Left renal pelvis (tissue), 4 donors: ENCODE data around the gene ITGB1. TPM values are rescaled to one million over a fixed set of nuclear protein-coding genes. Genes with fewer than 3 reads are reported as not detected.
"Not testable (repeated sequence)": the region's sequence is repeated elsewhere in the genome, so short reads cannot be mapped to it uniquely, and the experiment has no call there.

ENCODE experiments used
- DNase-seq, 4 donors: peaks; one replicate each; pipeline ENCODE4 v3.0.0-alpha.2; 2013; ENCODE audit warnings: low read depth in 4 of 4, low spot score in 3 of 4
- polyA plus RNA-seq, 4 donors: library from polyadenylated mRNA; unstranded; fragments of 120-200 nt; gene quantifications; one replicate each; pipeline ENCODE4 v1.2.1, GENCODE V29; 2013; ENCODE audit not compliant: insufficient read length in 4 of 4

ITGB1 gene
- 100 to 1,000 TPM; 479 to 767 (median 627) TPM for polyA plus RNA-seq

DNA sequence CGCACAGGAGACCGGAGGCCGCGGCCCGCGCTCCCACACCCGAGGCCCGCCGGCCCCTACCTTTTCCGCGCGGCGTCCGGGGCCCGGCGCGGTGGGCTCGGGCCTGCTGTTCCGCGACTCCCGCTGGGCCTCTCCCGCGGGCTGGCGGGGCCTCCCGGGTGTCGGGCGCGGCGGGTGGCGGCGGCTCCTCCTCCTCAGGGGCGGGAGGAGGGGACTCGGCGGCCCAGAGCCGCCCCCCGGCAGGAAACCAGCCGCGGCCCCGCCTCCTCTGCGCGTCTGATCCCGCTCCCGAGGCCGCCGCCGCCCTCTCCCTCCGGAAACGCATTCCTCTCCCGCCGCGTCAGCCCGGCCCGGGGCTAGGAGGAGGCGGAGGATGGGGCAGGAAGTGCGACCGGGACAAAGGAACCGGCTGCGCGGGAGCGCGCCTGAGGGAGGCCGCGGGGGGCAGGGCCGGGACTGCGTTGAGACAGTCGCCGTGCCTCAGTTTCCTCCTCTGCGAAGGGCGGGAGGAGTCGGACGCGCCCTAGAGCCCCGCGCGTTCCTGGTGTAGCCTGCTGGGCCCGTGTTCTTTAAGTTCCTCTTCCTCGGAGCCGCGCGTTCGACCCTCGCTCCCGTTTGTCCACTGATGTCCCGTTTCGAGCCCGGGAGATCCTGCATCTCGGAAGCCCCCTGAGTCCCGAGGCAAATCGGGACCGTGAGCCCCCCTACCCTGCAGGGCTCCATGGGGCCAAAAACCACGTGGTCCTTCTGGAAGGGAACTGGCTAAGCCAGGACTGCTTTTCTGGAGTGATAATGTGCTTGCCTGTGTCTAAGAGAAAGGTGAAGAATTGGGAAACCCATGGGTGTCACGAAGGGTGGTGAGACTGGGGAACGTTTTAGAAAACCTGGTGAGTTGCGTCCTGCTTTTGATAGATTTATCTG, at the start of gene ITGB1:
Gene ITGB1, minus strand, starts transcription at position 146 of the 921 bp plus-strand sequence. CDS start 22,672 bp downstream, outside the sequence.
- DNase-seq, result peak; percentile 90 to 93 (median 92)

DNA sequence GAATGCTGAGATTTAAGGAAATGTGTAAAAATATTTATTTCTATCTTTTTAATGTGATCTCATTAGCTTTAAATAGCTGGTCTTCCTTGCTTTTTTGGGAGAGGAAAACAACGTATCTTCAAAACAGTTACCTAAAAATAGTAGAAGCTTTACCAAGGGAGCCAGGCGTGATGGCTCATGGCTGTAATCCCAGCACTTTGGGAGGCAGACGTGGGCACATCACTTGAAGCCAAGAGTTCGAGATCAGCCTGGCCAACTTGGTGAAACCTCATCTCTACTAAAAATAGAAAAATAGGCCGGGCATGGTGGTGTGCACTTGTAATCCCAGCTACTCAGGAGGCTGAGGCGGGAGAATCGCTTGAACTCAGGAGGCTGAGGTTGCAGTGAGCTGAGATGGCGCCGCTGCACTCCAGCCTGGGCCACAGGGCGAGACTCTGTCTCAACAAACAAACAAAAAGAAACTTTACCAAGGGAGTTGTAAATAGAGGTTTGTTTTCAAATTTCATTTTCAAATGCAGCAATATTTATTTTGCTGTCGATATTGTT, 48.4 kb upstream of the ITGB1 start:
- no peak for DNase-seq

DNA sequence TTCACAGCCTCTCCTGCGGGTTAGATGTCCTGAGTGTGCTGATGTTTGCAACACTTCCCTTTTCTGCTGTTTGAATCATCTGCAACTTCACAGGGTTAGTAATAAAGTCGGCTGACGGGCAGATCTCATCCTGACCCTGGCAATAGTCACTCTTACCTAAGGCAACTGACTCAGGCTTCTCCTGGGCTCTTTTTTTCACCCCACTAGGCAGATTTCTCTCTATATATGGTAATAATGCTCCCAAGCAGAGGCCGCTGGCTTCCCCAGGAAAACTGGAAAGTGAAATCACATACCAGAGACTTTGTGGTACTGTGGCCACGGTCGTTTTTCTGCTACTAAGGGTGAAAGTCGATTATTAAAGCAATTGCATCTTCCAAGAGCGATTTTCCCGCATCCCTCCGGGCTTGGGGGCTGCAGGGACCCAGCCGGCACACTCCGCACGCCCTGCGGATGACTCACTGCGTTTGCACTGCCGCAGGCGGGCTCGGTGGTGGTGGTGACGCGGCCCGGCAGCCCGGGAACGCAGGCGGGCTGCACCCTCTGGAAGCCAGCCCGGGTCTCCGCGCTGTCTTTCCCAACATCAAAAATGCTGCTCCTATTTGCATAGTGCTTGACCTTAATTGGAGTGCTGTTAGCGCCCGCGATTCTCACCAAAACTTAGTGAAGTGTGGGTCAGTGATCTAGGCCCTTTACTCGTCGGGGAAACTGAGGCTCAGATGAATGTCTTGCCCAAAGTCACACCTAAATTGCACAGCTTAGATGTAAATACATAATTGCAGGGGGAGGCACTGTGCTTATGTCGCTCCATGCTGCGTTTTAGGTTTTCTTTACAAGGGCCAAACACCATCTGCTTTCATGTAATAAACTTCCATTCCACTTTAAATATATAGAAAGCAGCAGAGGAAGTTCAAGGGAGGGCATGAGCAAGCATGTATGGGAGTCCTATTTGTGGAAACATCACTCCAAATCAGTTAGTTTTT, 47.6 kb upstream of the ITGB1 start:
- DNase-seq, result no peak

DNA sequence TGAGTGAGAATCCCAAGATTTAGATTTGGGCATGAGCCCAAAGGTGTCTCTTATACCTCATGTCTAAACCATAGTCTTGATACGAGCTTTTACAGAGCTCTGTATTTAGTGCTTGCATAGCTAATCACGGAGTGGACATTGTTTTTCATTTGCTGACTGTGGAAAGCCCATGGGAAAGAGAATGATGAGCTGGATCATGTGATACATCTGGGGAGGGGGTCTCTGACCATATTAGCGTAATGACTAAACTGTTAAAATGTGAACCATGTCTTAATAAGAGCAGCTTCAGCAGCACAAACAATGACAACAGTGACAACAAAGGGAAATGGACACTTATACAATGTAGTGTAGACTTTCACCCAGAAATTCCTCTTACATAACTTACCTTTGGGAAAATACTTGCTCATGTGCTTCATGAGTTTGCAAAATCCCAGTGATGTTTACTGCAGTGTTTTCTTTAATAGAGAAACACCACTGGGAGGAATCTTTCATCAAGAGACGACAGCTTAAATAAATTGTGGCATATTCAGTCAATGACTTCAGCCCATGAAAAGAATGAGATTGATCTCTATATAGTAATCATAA, 44.0 kb upstream of the ITGB1 start:
- no peak for DNase-seq

- not testable (repeated sequence) for DNase-seq
Observed at GRCh38 chr10:32998060-32998581, 40.1 kb upstream of the ITGB1 start.

- DNase-seq, result no peak
Observed at GRCh38 chr10:32995751-32996150, 37.7 kb upstream of the ITGB1 start.

DNA sequence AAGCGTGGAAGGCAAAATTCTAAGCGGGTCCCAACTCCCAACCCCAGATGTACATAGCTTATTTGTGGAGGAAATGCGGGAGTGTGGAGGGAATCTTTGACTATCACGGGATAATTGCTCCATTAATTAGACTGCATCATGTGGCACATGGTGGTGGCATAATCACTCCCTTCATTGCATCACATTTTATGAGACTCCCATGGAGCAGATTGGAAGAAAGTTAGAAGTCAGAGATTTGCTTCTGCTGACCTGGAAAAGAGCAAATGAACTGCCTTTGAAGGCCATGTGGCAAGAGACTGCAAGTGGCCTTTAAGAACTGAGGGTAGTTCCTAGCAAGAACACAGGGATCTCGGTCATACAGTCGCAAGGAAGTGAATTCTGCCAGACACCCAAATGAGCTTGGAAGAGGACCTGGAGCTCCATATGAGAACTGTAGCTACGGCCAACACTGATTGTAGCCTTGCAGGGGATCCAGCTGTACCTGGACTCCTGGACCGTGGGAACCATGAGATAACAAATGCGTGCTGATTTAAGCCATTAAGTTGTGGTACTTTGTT, 37.1 kb upstream of the ITGB1 start:
- no peak for DNase-seq

DNA sequence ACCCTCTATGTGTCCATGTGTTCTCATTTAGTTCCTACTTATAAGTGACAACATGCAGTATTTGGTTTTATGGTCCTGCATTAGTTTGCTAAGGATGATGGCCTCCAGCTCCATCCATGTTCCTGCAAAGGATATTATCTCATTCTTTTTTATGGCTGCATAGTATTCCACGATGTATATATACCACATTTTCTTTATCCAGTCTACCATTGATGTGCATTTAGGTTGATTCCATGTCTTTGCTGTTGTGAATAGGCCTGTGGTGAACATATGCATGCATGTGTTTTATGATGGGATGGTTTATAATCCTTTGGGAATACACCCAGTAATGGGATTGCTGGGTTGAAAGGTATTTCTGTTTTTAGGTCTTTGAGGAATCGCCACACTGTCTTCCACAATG, 36.6 kb upstream of the ITGB1 start:
- not testable (repeated sequence) for DNase-seq

GRCh38 chr10:32992310-32992709, 34.3 kb upstream of the ITGB1 start:
- DNase-seq, result not testable (repeated sequence)

- no peak for DNase-seq
Observed at GRCh38 chr10:32990811-32991210, 32.8 kb upstream of the ITGB1 start.

DNA sequence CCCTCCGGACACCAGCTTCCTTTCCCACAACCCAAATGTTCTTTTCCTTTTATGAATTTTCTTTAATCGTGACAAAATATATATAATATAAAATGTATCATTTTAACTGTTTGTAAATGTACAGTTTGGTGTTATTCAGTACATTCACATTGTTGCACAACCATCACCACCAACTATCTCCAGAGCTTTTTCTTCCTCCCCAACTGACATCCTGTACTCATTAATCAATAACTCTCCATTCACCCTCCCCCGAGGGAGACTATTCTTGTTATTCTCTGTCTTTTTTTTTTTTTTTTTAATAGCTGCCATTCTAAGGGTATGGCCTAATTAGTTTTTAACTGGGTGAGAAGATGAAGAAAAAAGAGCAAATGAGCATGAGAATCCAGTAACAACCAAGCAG, 30.6 kb upstream of the ITGB1 start:
- DNase-seq, result no peak

GRCh38 chr10:32987172-32987571, 29.1 kb upstream of the ITGB1 start:
- DNase-seq, result no peak

DNA sequence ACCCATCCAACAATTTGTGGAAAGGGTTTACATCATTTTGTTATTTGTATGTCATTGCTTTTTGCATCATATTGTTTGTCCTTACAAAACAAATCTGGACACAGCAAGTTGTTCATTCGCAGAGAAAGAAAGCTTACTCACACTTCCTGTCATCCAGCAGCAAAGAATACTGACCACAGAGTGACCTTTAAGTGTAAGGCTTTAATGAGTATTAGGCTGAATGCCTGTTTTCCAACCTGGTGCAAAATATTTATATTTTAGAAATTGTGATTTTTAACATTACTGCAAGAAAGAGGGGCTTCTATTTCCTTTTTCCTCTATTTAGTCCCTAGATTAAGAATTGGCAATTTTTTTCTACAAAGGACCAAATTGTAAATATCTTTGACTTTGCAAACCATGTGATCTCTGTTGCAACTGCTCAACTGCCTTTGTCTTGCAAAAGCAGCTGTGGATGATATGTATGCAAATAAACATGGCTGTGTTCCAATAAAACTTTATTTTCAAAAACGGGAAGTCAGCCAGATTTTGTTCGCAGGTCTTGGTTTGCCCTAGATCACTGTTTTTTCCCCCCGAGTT, 27.8 kb upstream of the ITGB1 start:
- no peak for DNase-seq

DNA sequence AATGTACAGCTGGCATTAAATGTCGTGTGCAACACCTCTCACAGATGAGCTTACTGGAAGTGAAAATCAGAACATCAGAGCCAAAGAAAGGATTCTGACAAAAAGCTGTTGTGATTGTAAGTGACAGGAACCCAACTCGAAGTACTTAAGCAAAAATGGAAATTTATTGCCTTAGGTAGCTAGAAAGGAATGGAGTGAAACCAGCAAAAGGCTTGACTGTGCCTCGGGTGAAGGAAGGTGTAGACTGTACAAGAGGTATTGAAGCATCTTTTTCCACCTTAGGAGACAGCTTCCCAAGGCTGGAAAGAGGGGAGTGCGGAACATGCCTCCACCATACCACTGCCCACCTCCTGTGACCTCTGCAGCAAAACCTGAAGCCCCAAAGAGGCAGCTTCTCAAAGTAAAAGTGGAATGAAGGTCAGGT, 27.3 kb upstream of the ITGB1 start:
- no peak for DNase-seq

GRCh38 chr10:32984003-32984600, 26.1 kb upstream of the ITGB1 start:
- no peak for DNase-seq

- no peak for DNase-seq
Observed at GRCh38 chr10:32982911-32983909, 25.2 kb upstream of the ITGB1 start.

DNA sequence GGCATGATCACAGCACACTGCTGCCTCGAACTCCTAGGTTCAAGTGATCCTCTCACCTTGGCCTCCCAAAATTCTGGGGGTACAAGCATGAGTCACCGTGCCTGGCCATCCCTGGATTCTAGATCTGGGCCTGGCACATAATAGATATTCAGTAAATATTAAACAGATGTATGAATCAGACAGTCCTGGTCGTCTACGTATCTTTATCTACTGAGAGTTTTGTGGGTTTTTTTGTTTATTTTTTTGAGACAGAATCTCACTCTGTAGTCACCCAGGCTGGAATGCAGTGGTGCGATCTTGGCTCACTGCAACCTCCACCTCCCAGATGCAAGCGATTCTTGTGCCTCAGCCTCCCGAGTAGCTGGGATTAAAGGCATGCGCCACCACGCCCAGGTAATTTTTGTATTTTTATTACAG, 24.3 kb upstream of the ITGB1 start:
- no peak for DNase-seq

DNA sequence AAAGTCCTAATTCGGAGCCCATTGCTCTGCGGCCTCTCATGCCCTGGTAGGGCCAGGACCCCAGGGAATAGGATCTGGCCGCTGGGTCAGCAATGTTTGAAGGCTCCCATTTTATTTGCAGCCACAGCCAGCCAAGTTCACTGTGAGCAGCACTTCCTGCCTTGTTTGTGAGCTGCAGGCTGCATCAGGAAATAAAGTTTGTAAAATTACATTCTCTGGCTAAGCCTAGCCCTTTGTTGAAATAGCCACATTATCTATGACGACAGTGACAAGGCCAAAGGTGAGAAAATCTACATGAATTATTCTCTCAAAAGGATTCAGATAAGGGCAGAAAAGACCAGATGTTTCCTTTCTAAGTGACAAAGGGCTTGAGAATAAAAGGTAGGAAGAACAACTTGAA, 23.7 kb upstream of the ITGB1 start:
- DNase-seq, result no peak
